ENCODE data around the gene SECTM1.
"Not testable (repeated sequence)": the region's sequence is repeated elsewhere in the genome, so short reads cannot be mapped to it uniquely, and the experiment has no call there.

SECTM1 gene

DNA sequence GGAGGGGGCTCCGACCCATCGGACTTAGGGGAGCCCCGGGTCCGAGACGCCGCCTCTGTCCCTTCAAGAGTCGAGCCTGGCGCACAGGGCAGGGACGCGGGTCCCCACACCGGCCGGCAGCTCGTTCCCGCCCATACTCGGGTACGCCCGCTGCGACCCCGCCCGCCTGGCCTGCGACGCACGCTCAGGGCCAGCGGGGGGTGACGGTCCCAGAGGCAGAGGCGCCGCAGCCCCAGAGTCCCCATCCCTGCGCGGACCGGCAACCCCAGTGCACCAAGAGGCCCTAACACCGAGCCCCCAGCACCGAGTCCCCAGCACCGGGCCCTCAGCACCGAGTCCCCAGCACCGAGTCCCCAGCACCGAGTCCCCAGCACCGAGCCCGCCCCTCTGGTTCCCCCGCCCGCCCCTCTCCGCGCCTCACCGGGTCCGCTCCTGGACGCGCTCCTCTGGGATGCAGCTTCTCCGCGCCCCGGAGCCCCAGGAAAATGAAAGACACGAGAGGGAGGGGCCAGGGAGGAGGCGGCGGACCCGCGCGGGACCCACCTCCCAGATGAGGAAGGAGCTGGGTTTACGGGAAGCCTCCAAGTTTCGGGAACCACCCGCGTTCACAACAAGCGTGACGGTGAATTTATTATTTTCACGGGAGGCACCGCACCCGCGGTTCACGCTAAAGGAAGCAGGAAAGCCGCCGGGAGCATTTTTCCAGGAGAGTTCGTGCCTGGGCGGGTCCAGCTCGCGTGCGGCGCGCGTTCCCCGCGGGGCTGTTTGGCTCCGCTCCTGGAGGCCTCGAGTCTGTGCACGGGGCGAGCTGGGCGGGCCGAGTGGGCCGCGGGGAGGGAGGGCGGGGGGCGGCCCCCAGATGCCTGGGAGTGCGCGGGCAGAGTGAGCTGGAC lies at the start of gene SECTM1:
SECTM1 (minus strand) TSS at position 488 of the 893 bp plus-strand sequence. CDS start 6,526 bp downstream, outside the sequence.
- no peak for DNase-seq (ENCODE audit: low read depth in 2 of 2)

GRCh38 chr17:82382933-82383255 lies 49.3 kb upstream of the SECTM1 start:
- no peak for DNase-seq (ENCODE audit: low read depth in 2 of 2)

DNA sequence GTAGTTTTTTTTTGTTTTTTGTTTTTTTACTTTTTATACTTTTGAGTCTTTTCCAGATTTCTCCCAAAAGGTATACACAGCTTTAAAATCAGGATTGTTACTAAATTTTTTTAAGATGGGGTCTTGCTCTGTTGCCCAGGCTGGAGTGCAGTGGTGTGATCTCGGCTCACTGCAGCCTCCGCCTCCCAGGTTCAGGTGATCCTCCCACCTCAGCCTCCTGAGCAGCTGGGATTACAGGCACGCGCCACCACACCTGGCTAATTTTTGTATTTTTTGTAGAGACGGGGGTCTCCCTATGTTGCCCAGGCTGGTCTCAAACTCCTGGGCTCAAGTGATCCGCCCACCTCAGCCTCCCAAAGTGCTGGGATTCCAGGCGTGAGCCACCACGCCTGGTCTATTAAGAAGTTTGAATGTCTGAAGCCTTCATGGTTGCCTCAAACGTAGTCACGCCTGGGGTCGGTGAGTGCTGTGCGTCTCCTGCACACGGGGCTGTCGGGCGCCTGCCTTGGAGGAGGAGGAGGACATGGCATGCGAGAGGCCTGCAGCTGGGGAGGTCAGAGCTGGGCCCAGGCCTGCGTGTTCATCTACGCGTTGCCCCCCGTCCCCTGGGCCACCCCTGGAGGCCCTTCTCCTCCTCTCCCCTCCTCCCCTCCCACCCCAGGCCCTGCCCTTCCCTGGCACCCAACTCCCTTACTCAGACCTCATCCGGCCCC lies 48.8 kb upstream of the SECTM1 start:
- DNase-seq (ENCODE audit: low read depth in 2 of 2): not testable (repeated sequence)

GRCh38 chr17:82381703-82382009 lies 48.1 kb upstream of the SECTM1 start:
- not testable (repeated sequence) for DNase-seq (ENCODE audit: low read depth in 2 of 2)

DNA sequence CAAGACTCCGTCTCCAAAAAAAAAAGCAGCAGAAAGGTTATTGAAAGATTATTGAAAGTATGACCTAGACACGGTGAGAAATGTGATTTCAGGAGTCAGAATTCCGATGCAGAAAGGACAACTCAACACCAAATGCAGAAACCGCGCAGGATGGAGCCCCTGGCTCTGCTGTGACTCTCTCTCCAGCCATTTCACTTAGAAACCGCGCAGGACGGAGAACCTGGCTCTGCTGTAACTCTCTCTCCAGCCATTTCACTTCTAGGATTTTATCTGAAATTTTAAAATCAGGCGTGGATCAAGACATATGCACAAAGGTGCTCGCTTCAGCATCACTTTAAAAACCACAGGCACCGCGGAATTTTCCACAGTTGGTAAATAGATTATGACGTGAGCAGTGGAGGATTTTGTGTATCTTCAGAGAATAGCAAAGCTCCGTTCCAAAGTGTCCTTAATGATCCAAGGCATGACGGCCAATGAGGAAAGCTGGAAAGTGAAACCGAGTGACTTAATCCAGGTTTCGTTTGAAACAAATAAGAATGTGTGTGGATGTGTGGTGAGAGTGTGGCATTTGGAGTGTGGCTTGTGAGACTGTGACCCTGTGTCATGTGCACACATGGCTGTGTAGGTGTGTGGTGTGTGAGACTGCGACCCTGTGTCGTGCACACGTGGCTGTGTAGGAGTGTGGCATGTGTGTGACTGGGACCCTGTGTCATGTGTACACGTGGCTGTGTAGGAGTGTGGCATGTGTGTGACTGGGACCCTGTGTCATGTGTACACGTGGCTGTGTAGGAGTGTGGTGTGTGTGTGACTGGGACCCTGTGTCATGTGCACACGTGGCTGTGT lies 47.5 kb upstream of the SECTM1 start:
- no peak for DNase-seq (ENCODE audit: low read depth in 2 of 2)

GRCh38 chr17:82378741-82379021 lies 45.1 kb upstream of the SECTM1 start:
- DNase-seq (ENCODE audit: low read depth in 2 of 2): no peak

DNA sequence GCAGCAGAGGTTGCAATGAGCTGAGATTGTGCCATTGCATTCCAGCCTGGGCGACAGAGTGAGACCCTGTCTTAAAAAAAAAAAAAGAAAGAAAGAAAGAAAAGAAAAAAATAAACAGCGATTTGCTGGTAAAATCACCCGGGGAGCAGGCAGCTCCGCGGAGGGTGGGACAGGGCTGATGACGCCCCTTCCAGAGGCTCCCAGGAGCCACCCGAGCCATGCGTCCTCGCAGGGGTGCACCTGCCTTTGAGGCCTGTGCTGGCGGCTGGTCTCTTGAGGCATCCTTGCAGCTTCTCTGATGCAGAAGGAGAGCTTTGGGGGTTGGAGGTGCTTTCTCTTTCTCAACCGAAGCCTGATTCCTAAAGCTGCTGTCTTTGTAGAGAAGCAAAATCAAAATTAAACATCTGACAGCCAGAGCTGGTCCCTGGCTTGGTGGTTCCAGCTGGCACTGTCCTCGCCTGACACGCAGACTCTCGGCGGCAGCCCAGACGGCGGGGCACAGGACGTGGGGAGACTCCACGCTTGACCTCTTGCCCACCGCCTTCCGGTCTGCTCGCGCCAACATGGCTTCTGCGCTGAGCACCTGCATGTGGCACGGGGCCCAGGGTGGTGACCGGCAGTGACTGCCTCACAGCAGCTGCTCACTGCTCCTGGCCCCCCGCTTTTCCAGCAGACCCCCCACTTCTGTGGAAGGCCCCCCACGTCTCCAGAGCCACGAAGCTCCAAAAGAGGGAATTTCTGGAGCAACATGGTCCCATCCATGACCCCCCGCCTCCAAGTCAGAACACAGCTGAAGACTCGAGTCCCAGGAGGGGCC lies 44.6 kb upstream of the SECTM1 start:
- DNase-seq (ENCODE audit: low read depth in 2 of 2): no peak

GRCh38 chr17:82377294-82377693 lies 43.7 kb upstream of the SECTM1 start:
- DNase-seq (ENCODE audit: low read depth in 2 of 2): not testable (repeated sequence)

DNA sequence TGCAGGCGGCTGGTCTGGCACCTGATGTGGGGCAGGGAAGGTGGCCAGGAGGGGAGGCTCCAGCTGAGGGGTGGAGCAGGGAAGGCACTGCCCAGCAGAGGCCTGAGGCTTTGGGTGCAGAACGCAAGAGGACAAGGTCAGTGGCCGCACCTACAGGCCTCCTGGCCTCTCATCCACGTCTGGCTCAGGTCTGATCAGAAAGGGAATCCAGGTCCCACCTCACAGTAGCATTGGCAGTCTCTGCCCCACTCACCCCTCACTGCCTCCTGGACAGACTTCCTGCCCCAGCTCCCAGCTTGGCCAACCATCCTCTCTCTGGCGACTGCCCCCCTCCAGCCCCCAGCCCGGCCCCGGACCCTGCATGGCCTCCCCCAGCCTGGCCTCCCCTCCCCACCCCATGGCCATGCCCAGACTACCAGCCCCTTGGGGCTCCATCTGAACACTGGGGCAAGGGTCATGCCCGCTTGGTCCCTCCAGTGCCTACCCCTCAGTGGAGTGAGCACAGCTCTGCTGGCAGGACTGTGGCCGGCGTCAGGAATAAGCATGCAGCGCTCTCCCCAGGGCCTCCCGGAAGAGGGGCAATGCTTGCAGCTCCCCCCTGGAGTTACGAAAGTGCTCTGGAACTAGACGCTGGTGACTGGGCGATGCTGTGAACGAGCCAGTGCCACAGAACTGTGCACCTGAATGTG lies 42.6 kb upstream of the SECTM1 start:
- DNase-seq (ENCODE audit: low read depth in 2 of 2): no peak

- DNase-seq (ENCODE audit: low read depth in 2 of 2): no peak
These were observed 41.9 kb upstream of the SECTM1 start for GRCh38 chr17:82375359-82376041.

DNA sequence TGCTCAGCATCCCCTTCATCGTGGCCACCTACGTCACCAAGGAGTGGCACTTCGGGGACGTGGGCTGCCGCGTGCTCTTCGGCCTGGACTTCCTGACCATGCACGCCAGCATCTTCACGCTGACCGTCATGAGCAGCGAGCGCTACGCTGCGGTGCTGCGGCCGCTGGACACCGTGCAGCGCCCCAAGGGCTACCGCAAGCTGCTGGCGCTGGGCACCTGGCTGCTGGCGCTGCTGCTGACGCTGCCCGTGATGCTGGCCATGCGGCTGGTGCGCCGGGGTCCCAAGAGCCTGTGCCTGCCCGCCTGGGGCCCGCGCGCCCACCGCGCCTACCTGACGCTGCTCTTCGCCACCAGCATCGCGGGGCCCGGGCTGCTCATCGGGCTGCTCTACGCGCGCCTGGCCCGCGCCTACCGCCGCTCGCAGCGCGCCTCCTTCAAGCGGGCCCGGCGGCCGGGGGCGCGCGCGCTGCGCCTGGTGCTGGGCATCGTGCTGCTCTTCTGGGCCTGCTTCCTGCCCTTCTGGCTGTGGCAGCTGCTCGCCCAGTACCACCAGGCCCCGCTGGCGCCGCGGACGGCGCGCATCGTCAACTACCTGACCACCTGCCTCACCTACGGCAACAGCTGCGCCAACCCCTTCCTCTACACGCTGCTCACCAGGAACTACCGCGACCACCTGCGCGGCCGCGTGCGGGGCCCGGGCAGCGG lies 41.2 kb upstream of the SECTM1 start:
- DNase-seq (ENCODE audit: low read depth in 2 of 2): no peak

DNA sequence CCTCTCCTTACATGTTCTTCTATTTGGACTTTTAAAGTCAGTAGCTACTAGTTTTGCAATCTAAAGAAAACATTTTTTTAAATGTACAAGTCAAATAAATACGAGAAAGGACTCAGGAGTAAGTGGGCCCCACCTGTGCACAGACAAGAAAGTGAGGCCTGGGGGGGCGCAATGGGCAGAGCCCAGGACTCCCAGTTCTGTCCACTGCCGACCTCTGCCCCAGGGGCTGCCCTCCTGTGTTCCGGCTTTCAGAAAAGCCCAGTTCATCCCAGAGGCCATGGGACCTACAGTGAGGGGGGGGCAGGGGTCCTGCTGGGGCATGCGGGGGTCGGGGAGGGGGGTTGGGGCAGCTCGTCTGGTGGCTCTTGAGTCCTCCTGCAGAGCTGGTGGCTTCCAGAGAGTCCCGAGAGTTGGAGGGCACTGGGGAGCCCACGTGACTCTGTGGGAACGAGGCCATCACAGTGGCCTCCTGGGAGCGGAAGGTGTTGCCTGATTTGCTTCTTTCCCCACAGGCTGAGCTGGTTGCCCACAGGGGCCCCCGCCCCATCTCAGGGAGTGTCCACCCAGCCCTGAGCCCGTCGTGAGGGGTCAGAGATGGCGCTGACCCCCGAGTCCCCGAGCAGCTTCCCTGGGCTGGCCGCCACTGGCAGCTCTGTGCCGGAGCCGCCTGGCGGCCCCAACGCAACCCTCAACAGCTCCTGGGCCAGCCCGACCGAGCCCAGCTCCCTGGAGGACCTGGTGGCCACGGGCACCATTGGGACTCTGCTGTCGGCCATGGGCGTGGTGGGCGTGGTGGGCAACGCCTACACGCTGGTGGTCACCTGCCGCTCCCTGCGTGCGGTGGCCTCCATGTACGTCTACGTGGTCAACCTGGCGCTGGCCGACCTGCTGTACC lies 40.4 kb upstream of the SECTM1 start:
- no peak for DNase-seq (ENCODE audit: low read depth in 2 of 2)

- DNase-seq (ENCODE audit: low read depth in 2 of 2): not testable (repeated sequence)
These were observed 39.5 kb upstream of the SECTM1 start for GRCh38 chr17:82373072-82373452.

DNA sequence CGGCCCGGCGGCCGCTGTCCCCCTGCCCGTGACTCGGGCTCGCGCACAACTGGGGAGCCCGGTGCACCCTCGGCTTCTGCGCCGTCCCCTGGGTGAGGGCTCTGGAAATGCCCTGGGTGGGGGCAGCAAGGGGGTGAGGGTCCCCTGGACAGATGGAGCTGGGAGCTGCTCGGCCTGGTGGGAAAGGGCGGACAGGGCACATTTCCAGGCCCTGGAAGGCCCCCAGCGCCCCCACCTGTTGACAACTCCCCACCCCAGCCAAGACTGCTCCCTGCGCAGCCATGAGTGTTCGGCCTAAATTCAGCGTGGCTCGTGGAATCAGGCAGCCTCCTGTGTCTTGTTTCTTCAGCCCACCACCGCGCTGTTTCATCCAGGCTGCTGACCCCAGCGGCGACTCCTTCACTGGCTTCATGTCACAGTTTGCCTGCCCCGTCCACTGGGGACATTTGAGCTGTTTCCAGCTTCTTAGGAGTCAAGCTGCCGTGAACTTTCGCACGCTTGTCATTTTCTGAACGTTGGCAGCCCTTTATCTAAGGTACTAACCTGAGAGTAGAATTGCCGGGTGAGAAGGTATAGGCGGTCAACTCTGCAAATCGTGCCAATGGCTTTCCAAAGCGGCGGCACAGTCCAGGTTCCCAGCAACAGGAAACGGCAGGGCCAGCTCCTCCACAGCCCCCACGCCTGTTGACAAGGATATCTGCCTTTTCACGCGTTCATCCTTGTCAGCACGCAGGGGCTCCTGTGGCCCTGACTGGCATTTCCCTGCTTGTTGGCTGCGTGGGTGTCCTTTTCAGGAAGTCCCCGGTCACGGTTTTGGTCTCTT lies 38.9 kb upstream of the SECTM1 start:
- DNase-seq (ENCODE audit: low read depth in 2 of 2): no peak

DNA sequence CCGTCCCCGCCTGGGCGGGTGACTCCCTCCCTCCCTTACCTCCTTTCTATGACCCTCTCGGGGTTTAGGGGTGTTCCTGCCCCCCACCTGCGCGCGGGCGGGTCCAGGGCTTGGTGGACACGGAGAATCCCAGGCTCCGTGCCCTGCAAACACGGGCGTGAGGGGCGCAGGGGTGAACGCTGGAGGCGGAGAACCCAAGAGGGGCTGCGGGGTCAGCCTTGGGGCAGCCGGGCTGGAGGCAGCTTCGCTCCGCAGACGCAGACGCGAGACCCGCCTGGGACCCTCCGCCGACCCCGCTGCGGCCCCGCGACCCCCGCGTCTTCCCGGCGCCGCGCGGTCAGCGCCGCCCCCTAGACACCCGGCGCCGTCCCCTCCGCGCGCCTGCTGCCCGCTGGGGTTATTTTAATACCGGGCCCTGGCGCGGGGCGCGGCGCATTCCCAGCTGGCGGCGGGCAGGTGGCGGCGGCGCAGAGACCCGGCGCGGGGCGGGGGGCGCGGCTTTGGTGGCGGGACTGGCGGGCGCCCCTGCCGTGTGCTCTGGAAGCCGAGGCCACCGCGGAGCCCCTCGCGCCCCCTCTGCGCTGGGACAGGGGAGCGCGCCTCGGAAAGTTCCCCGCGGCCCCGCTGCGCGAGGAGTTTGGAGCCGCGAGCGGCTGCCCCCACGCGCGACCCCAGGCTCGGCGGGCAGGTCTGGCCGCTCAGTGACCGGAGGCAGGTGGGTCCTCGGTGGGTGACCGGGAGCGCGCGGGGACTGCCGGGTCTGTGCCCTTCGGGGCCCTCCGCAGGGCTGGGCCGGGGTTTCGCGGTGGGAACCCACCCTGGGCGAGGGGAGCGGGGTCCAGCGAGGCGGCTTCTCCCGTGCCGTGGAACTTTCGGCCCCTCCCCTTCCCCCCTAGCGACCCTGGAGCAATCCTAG lies 38.0 kb upstream of the SECTM1 start, which contains the start of gene UTS2R:
UTS2R (plus strand) TSS at position 433 of the 916 bp plus-strand sequence. CDS start 2,560 bp downstream, outside the sequence.
- DNase-seq (ENCODE audit: low read depth in 2 of 2): no peak

- DNase-seq (ENCODE audit: low read depth in 2 of 2): no peak
These were observed 37.1 kb upstream of the SECTM1 start for GRCh38 chr17:82370471-82371332.

Data from activated CD8-positive, alpha-beta memory T cell treated with anti-CD3 and anti-CD28 coated beads for 4 hours (primary cell).